NCI-H1436 treated with DMSO at 0.1 percent for 48 hours (cell line): Measurements from ENCODE around the gene SEMA4D.

Source experiments
- DNase-seq: peaks from one replicate; lab custom pipeline; 2025; lab: John Stamatoyannopoulos, UW

The SEMA4D gene

GRCh38 chr9:89370593-89370992, 127.3 kb downstream of the SEMA4D start:
- no peak for DNase-seq

GRCh38 chr9:89368978-89369377, 128.9 kb downstream of the SEMA4D start:
- DNase-seq = no peak

GRCh38 chr9:89368550-89368949, 129.4 kb downstream of the SEMA4D start:
- DNase-seq = no peak

GRCh38 chr9:89367726-89368437, 130.0 kb downstream of the SEMA4D start:
- DNase-seq = no peak

- DNase-seq = no peak
Measured at GRCh38 chr9:89367281-89367680, 130.6 kb downstream of the SEMA4D start.

GRCh38 chr9:89366711-89367110, 131.2 kb downstream of the SEMA4D start:
- DNase-seq = no peak

GRCh38 chr9:89365532-89365912, 132.4 kb downstream of the SEMA4D start:
- no peak for DNase-seq

- DNase-seq = no peak
Measured at GRCh38 chr9:89364666-89365531, 133.0 kb downstream of the SEMA4D start.

GRCh38 chr9:89363921-89364665, 133.8 kb downstream of the SEMA4D start:
- DNase-seq = no peak

- no peak for DNase-seq
Measured at GRCh38 chr9:89363311-89363670, 134.6 kb downstream of the SEMA4D start.

- DNase-seq = no peak
Measured at GRCh38 chr9:89362647-89363310, 135.1 kb downstream of the SEMA4D start.

GRCh38 chr9:89361816-89362646, 135.9 kb downstream of the SEMA4D start:
- DNase-seq = no peak

GRCh38 chr9:89361031-89361430, 136.9 kb downstream of the SEMA4D start:
- DNase-seq = no peak

- DNase-seq = no peak
Measured at GRCh38 chr9:89360465-89360864, 137.4 kb downstream of the SEMA4D start.

- no peak for DNase-seq
Measured at GRCh38 chr9:89359751-89360261, 138.1 kb downstream of the SEMA4D start.

- DNase-seq = no peak
Measured at GRCh38 chr9:89358985-89359384, 138.9 kb downstream of the SEMA4D start.

- DNase-seq = no peak
Measured at GRCh38 chr9:89358376-89358916, 139.5 kb downstream of the SEMA4D start.

- no peak for DNase-seq
Measured at GRCh38 chr9:89357331-89358197, 140.3 kb downstream of the SEMA4D start.

GRCh38 chr9:89356782-89357181, 141.1 kb downstream of the SEMA4D start:
- no peak for DNase-seq

GRCh38 chr9:89354471-89354870, 143.4 kb downstream of the SEMA4D start:
- DNase-seq = no peak
